ENCODE results near the gene ZNF778. TPM values are rescaled to one million over a fixed set of nuclear protein-coding genes. Genes with fewer than 3 reads are reported as not detected.

ZNF778 gene
- total RNA-seq = 1 to 10 TPM; 6.8 to 9.2 TPM

DNA sequence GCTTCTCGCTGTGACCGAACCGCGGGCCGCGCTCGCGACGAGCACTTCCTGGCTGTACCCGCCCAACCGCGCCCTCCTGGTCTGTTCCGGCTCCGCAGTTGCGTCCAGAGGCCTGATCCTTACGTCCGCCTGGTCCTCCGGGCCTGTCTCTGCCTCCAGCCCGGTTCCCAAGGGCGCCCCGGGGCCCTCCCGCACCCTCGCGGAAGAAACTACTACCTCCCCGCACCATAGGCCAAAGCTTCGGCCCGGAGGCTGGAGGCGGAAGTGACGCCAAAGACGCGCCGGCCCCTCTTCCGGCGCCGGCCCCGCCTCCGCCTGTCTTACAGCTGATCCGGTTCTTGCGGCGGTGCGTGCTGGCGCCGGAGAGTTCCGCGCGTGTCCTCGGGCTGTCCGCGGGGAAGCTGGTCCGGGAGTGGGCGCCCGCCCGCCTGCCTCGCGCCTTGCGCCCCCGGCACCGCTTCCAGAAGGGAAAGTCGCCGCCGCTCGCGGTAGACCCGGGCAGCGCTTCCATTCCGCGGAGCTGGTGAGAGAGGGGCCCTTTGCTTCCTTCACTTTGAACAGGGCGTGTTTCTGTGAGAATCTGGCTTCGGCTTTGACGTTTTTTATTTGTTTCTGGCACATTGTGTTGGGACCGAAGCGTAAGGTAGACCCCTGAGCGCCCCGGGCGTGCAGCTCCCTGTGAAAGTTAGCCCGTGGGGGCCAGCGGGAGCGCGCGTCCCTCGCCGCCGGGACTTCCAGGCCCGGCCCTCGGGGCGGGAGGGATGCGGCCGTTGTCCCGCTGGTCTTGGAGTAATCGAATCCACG, at the start of gene ZNF778:
Gene ZNF778, plus strand, starts transcription at position 316 of the 804 bp plus-strand sequence. CDS start 3,425 bp downstream, outside the sequence.

GRCh38 chr16:89171216-89172170, 46.0 kb upstream of the ZNF778 start, which contains the start of gene CDH15:
Gene CDH15 (plus strand): TSS chr16:89171748. CDS start chr16:89171832, 84 bp downstream.

DNA sequence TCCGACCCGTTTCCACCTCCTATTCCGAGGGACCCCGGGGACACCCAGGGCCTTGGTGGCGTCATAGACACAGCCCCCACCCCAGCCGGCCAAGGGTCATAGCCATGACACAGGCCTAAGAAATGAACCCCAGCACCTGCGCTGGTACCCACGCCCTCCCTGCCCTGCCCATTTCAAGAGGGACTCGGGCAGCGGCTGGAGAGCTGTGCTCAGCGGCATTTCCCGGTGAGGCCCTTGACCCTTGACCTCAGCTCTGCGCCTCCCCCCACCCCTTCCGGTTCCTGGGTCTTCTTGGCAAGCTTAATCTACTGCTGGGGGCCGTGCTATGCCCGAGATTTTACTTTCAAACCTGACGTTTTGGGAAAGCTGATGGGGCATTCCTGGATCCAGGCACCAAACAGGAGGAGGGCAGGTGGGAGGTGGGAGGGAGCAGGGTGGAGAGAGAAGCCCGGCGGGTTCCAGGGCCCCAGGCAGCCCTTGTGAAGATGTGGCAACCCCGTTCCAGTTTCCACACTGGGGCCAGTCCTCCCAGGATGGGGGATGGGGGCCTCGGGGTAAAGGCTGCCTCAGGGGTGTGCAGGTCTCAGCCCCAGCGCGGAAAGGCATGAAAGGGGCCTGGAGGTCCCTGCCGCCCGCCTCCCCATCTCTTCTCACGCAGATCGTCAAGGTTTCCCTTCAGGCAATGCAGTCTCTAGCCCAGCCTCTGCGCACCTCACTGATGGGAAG, 17.2 kb upstream of the ZNF778 start, which contains the start of gene SLC22A31:
Gene SLC22A31, minus strand, starts transcription at position 414 of the 726 bp plus-strand sequence. Its CDS starts 36 bp downstream, at position 378.

Other genes starting within 250 kb of the ZNF778 start
- under 1 TPM in 1 of 2 experiments, not detected in 1; 0.08 TPM for gene CBFA2T3, start 240.5 kb upstream of the ZNF778 start, total RNA-seq
- 10 to 100 TPM; 52.6 to 61.2 TPM for gene ACSF3, start 123.9 kb upstream of the ZNF778 start, total RNA-seq
- not detected for gene CDH15, start 46.0 kb upstream of the ZNF778 start, total RNA-seq
- gene SLC22A31, start 17.2 kb upstream of the ZNF778 start, total RNA-seq = 1 to 10 TPM; 1.5 to 2.6 TPM